ENCODE measurements around the gene HSFX3. TPM values are rescaled to one million over a fixed set of nuclear protein-coding genes. Genes with fewer than 3 reads are reported as not detected.

The HSFX3 gene
- total RNA-seq, 2 experiments from 2014 or later, result not detected

GRCh38 chrX:149518236-149518635 is 31.5 kb downstream of the HSFX3 start:
- TF ChIP-seq CTCF (IDR thresholded peaks at IDR 0.05), result no peak
- ATAC-seq (ENCODE audit: poor library complexity) (no peak), DNase-seq (no peak)
- POLR2A ChIA-PET, result no interaction called here
- Histone ChIP-seq H3K27me3 (ENCODE audit: control insufficient read depth in 1 of 2, insufficient read depth in 2 of 2, low read length in 2 of 2) (no peaks in the 10 kb centered on the region), H3K4me3 (ENCODE audit: low read length) (no peak overlapping the region), H3K36me3 (ENCODE audit: insufficient read depth, low read length) (no peaks in the 10 kb centered on the region), H3K27ac (ENCODE audit: low read depth in 1 of 2, low read length in 2 of 2) (no peak overlapping the region), H3K9me3 (ENCODE audit: control insufficient read depth in 1 of 2, insufficient read depth in 1 of 2, low read length in 2 of 2) (no peaks in the 10 kb centered on the region), H3K4me1 (ENCODE audit: insufficient read depth, low read length) (peaks cover 31% of the 10 kb centered on the region)
- intact Hi-C loops (cut with DNase I, micrococcal nuclease), result no loop called here
- Mint-ChIP-seq H3K9me3 (no peaks in the 10 kb centered on the region), H3K36me3 (ENCODE audit: low read depth) (no peaks in the 10 kb centered on the region), H3K27me3 (no peaks in the 10 kb centered on the region), H3K4me1 (ENCODE audit: low read depth) (peaks cover 28% of the 10 kb centered on the region), H3K4me3 (no peak overlapping the region), H3K27ac (no peak overlapping the region)
- CTCF ChIA-PET, result interaction anchor here (0.8 kb wide), 1 partner anchor 9 kb away, joined by 3 read pairs; no protein-coding TSS in a partner anchor

- H3K27ac Mint-ChIP-seq, result no peak overlapping the region
- ChIA-PET CTCF (no interaction called here), POLR2A (no interaction called here)
- no peak overlapping the region for H3K4me3 Mint-ChIP-seq
- H3K4me1 Mint-ChIP-seq (ENCODE audit: low read depth), result peaks cover 24% of the 10 kb centered on the region
- H3K27me3 Mint-ChIP-seq, result no peaks in the 10 kb centered on the region
- Histone ChIP-seq H3K36me3 (ENCODE audit: insufficient read depth, low read length) (no peaks in the 10 kb centered on the region), H3K27ac (ENCODE audit: low read depth in 1 of 2, low read length in 2 of 2) (no peak overlapping the region), H3K27me3 (ENCODE audit: control insufficient read depth in 1 of 2, insufficient read depth in 2 of 2, low read length in 2 of 2) (no peaks in the 10 kb centered on the region), H3K4me1 (ENCODE audit: insufficient read depth, low read length) (peaks cover 25% of the 10 kb centered on the region), H3K4me3 (ENCODE audit: low read length) (no peak overlapping the region), H3K9me3 (ENCODE audit: control insufficient read depth in 1 of 2, insufficient read depth in 1 of 2, low read length in 2 of 2) (no peaks in the 10 kb centered on the region)
- ATAC-seq (ENCODE audit: poor library complexity) (no peak), DNase-seq (no peak)
- TF ChIP-seq CTCF (IDR thresholded peaks at IDR 0.05), result no peak
- H3K36me3 Mint-ChIP-seq (ENCODE audit: low read depth), result no peaks in the 10 kb centered on the region
- intact Hi-C loops (cut with DNase I, micrococcal nuclease), result no loop called here
- no peaks in the 10 kb centered on the region for H3K9me3 Mint-ChIP-seq
These were observed 32.4 kb downstream of the HSFX3 start for GRCh38 chrX:149517308-149517707.

- CTCF ChIA-PET, result no interaction called here
- TF ChIP-seq CTCF (IDR thresholded peaks at IDR 0.05), result no peak
- intact Hi-C loops (cut with DNase I, micrococcal nuclease), result no loop called here
- no peaks in the 10 kb centered on the region for H3K9me3 Mint-ChIP-seq
- Histone ChIP-seq H3K4me3 (ENCODE audit: low read length) (no peak overlapping the region), H3K36me3 (ENCODE audit: insufficient read depth, low read length) (no peaks in the 10 kb centered on the region), H3K27me3 (ENCODE audit: control insufficient read depth in 1 of 2, insufficient read depth in 2 of 2, low read length in 2 of 2) (no peaks in the 10 kb centered on the region), H3K27ac (ENCODE audit: low read depth in 1 of 2, low read length in 2 of 2) (no peak overlapping the region), H3K9me3 (ENCODE audit: control insufficient read depth in 1 of 2, insufficient read depth in 1 of 2, low read length in 2 of 2) (no peaks in the 10 kb centered on the region), H3K4me1 (ENCODE audit: insufficient read depth, low read length) (peaks cover 24% of the 10 kb centered on the region)
- no peaks in the 10 kb centered on the region for H3K36me3 Mint-ChIP-seq (ENCODE audit: low read depth)
- H3K4me1 Mint-ChIP-seq (ENCODE audit: low read depth), result peaks cover 20% of the 10 kb centered on the region
- DNase-seq (no peak), ATAC-seq (ENCODE audit: poor library complexity) (no peak)
- POLR2A ChIA-PET, result no interaction called here
- no peaks in the 10 kb centered on the region for H3K27me3 Mint-ChIP-seq
- H3K4me3 Mint-ChIP-seq, result no peak overlapping the region
- H3K27ac Mint-ChIP-seq, result no peak overlapping the region
These were observed 33.1 kb downstream of the HSFX3 start for GRCh38 chrX:149516604-149517003.
